Activated T-helper 17 cell treated with anti-CD3 and anti-CD28 coated beads, Interleukin-2, amount 50 U/mL, for 72 hours (primary cell): Measurements from ENCODE around the gene ZNF687. TPM values are rescaled to one million over a fixed set of nuclear protein-coding genes. Genes with fewer than 3 reads are reported as not detected.

Experiments
- ATAC-seq: fragments of 150-1000 bp; cut with Tn5 transposase; replicated peaks from 2 replicates; pipeline ENCODE4 v1.10.0; 2021; ENCODE audit warnings: mild to moderate bottlenecking, moderate library complexity
- H3K27ac Mint-ChIP-seq: one replicate; pipeline ENCODE4 v1.8.0; 2022; ENCODE audit warnings: mixed read lengths
- H3K27me3 Mint-ChIP-seq: one replicate; pipeline ENCODE4 v1.8.0; 2022; ENCODE audit warnings: mixed read lengths
- H3K36me3 Mint-ChIP-seq: one replicate; pipeline ENCODE4 v1.8.0; 2022; ENCODE audit warnings: low read depth, mild to moderate bottlenecking, mixed read lengths
- H3K4me1 Mint-ChIP-seq: one replicate; pipeline ENCODE4 v1.8.0; 2022; ENCODE audit warnings: mixed read lengths
- H3K4me3 Mint-ChIP-seq: one replicate; pipeline ENCODE4 v1.8.0; 2022; ENCODE audit warnings: mild to moderate bottlenecking, mixed read lengths
- H3K9me3 Mint-ChIP-seq: one replicate; pipeline ENCODE4 v1.8.0; 2022; ENCODE audit warnings: mixed read lengths
- total RNA-seq, 2 donors: library from RNA; stranded (reverse); gene quantifications; one replicate each; pipeline ENCODE4 v1.2.3, GENCODE V29; 2022

Gene ZNF687
- total RNA-seq = 10 to 100 TPM; 24.9 to 29.6 TPM

DNA sequence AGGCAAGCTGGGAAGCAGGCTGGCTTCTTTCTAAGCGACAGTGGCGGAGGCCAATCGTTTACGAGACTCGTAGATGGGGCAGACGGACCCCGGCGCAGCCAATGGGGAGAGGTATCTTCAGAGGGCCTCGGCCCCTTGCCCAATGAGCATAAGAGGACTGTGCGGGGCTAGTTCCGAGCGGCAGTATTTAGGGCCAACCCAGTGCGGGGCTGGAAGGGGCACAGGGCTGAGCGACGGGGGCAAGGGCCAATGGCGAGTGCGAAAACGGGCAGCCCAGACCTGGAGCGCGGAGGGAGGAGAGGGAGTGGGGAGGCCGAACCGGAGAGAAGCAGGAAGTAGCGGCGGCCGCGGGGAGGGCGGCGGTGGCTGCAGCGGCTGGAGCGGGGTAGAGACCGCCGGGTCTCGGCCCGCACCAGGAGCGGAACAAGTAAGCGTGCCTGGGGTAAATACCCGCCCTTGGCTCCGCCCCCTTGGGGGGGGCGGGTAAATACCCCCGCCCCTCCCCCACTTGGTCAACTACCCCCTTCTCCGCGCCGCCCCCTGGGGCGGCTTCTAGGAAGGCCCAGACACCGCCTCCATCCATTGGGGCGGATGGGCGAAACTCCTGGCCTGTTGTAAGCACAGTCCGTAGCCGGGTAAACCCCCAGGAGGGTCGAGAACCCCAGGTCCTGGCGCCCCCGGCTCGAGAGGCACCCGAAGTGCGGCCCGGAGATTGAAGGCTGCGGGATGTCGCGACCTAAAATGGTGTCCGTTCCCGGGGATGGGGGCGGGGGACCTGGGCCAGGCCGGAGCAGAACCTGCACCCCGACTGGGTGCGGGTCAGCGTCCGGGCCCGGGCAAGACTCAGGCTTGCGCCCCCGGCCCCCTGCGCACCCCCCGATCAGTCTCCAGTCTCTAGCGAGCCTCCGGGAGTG is at the start of gene ZNF687:
ZNF687 (plus strand) TSS at position 331 of the 914 bp plus-strand sequence. CDS start 3,993 bp downstream, outside the sequence.
- Mint-ChIP-seq H3K27me3 (no peaks in the 10 kb centered on the region), H3K27ac (peak within 1 kb of the TSS; percentile 98), H3K4me1 (peaks cover 21% of the 10 kb centered on the region), H3K36me3 (peaks cover 54% of the 10 kb centered on the region), H3K4me3 (peak within 1 kb of the TSS; percentile 98), H3K9me3 (no peaks in the 10 kb centered on the region)
- peak; percentile 91 for ATAC-seq

DNA sequence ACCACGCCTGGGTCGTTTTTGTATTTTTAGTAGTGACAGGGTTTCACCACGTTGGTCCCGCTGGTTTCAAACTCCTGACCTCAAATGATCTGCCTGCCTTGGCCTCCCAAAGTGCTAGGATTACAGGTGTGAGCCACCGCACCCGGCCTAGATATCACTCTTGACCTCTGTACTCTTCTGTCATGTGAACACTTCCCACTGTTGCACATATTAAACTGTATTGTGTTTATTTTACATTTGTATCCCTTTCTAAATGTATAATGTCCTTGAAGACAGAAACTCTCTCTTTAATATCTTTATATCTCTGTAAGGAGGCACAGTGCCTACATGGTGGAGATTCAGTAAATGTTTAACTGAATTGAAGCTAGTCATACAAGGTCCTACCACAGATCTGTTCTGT is 46.9 kb upstream of the ZNF687 start:
- no peaks in the 10 kb centered on the region for H3K27me3 Mint-ChIP-seq
- no peak overlapping the region for H3K4me3 Mint-ChIP-seq
- ATAC-seq = no peak
- H3K9me3 Mint-ChIP-seq = no peaks in the 10 kb centered on the region
- H3K4me1 Mint-ChIP-seq = peaks cover 5% of the 10 kb centered on the region
- H3K36me3 Mint-ChIP-seq = peaks cover 100% of the 10 kb centered on the region
- no peak overlapping the region for H3K27ac Mint-ChIP-seq

DNA sequence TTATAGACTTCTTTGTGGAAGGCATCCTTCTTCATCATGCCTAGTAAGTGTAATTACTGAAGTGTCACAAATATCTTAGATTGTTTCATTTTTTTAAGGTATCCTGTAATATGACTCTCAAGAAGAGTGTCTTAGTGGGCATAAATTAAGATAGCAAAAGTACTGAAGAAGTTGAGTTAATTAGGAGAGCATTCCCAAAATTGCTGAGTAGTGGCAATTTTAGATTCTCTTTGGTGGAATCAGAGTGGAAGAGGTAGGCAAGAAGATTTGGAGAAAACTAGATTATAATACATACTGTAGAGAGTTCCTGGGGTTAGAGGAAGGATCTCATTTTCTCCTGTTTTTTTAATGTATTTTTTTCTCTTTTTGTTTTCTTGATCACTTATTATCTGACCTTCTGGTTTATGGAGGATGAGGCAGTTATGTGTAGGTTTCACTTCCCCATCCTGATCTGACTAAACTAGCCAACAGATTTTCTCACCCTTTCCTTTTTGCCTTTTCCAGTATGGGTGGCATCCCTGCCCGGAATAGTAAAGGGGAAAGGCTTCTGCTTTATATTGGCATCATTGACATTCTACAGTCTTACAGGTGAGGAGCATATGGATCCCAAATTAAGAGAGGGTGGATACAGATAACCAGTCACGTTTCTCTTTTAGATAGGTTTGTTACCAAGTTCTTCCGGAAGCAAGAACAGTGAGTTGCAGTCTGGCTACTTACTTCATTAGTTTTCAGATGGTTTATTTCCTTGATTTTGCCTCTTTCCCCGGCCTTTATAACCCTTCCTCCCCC is 44.2 kb upstream of the ZNF687 start:
- ATAC-seq = no peak
- Mint-ChIP-seq H3K9me3 (no peaks in the 10 kb centered on the region), H3K27me3 (no peaks in the 10 kb centered on the region), H3K27ac (peak overlapping the region; percentile 48), H3K4me3 (no peak overlapping the region), H3K4me1 (peaks cover 5% of the 10 kb centered on the region), H3K36me3 (peaks cover 100% of the 10 kb centered on the region)

DNA sequence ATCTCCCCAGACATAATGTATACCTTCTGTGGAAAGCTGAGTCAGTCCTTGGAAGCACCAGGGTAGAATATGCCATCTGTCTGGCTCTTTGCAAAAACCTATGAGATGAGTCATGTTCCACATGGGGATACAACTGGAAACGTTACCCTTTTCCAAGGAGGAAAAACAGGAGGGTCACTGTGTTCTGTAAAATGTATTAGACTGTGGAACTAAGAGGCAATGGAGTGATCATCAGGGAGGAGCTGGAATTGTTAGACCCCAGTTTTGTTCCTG is 43.7 kb upstream of the ZNF687 start:
- H3K4me1 Mint-ChIP-seq = peaks cover 5% of the 10 kb centered on the region
- peaks cover 100% of the 10 kb centered on the region for H3K36me3 Mint-ChIP-seq

DNA sequence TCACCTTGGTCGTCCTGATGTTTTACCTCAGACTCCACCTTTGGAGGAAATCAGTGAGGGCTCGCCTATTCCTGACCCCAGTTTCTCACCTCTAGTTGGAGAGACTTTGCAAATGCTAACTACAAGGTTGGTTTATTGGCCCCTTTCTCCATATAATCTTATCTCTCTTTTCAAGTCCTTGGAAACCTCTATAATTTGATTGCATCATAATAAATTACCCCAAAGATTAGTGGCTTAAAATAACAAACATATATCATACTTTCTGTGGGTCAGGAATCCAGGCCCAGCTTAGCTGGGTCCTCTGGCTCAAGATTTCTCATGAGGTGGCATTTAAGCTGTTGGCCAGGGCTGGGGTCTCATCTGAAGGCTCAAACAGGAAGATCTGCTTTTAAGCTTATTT is 39.7 kb upstream of the ZNF687 start:
- ATAC-seq = no peak
- H3K9me3 Mint-ChIP-seq = no peaks in the 10 kb centered on the region
- H3K4me3 Mint-ChIP-seq = no peak overlapping the region
- H3K27me3 Mint-ChIP-seq = no peaks in the 10 kb centered on the region
- peak overlapping the region; percentile 65 for H3K27ac Mint-ChIP-seq
- H3K36me3 Mint-ChIP-seq = peaks cover 100% of the 10 kb centered on the region
- H3K4me1 Mint-ChIP-seq = peaks cover 5% of the 10 kb centered on the region

More for the DNA sequence above, 43.7 kb upstream of the ZNF687 start:
- no peak overlapping the region for H3K4me3 Mint-ChIP-seq
- H3K9me3 Mint-ChIP-seq = no peaks in the 10 kb centered on the region
- no peak for ATAC-seq
- H3K27ac Mint-ChIP-seq = peak overlapping the region; percentile 48
- no peaks in the 10 kb centered on the region for H3K27me3 Mint-ChIP-seq

- H3K36me3 Mint-ChIP-seq = peaks cover 100% of the 10 kb centered on the region
- ATAC-seq = no peak
- H3K4me1 Mint-ChIP-seq = no peaks in the 10 kb centered on the region
- H3K27ac Mint-ChIP-seq = no peak overlapping the region
- H3K9me3 Mint-ChIP-seq = no peaks in the 10 kb centered on the region
- H3K4me3 Mint-ChIP-seq = no peak overlapping the region
- H3K27me3 Mint-ChIP-seq = no peaks in the 10 kb centered on the region
Measured at GRCh38 chr1:151243683-151244216, 38.3 kb upstream of the ZNF687 start.

DNA sequence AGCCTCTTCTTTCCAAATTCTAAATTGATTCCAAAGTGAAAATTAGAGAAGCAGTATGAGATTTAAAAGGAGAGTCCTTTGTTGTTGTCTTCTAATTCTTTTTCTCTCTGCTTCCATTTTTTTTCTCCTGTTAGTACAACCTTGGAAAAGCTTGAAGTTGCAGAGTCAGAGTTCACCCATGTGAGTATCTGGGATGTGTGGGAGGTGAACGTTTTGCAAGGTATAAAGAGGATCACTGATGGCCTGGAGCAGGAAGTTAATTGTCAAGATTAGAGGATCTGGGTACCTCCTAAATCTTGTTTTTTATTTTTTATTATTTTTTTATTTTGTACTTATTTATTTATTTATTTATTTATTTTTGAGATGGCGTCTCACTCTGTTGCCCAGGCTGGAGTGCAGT is 35.3 kb upstream of the ZNF687 start:
- Mint-ChIP-seq H3K36me3 (peaks cover 87% of the 10 kb centered on the region), H3K27ac (no peak overlapping the region), H3K9me3 (no peaks in the 10 kb centered on the region), H3K4me3 (no peak overlapping the region), H3K27me3 (no peaks in the 10 kb centered on the region), H3K4me1 (no peaks in the 10 kb centered on the region)
- no peak for ATAC-seq

DNA sequence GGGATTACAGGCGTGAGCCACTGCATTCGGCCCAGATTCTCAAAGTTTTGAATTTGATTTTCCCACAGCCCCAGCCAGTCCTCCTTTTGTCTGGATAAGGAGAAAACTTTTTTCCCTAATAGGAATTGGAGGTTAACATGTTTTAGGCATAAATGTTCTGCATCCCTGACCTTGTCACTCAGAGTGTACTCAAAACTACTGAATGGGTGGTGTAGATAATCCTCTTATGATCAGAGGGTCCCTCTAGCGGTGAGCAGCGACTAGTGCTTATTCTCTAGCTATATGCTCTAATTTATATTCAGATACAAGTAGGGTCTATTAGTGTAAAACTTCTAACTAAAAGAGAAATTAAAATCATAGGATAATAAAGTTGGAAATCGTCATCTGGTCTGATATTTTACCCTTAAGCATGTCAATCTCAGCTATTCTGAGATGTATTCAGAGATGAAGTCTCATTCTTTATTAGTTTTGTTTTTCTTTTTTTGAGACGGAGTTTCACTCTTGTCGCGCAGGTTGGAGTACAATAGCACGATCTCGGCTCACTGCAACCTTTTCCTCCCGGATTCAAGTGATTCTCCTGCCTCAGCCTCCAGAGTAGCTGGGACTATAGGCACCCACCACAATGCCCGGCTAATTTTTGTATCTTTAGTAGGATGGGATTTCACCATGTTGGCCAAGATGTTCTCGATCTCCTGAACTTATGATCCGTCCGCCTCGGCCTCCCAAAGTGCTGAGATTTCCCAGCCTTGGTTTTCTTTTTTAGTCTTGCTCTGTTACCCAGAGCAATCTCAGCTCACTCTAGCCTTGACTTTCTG is 30.2 kb upstream of the ZNF687 start:
- no peaks in the 10 kb centered on the region for H3K9me3 Mint-ChIP-seq
- peaks cover 10% of the 10 kb centered on the region for H3K4me1 Mint-ChIP-seq
- peaks cover 59% of the 10 kb centered on the region for H3K36me3 Mint-ChIP-seq
- ATAC-seq = peak; percentile 39
- H3K27me3 Mint-ChIP-seq = no peaks in the 10 kb centered on the region
- H3K4me3 Mint-ChIP-seq = no peak overlapping the region
- H3K27ac Mint-ChIP-seq = no peak overlapping the region

DNA sequence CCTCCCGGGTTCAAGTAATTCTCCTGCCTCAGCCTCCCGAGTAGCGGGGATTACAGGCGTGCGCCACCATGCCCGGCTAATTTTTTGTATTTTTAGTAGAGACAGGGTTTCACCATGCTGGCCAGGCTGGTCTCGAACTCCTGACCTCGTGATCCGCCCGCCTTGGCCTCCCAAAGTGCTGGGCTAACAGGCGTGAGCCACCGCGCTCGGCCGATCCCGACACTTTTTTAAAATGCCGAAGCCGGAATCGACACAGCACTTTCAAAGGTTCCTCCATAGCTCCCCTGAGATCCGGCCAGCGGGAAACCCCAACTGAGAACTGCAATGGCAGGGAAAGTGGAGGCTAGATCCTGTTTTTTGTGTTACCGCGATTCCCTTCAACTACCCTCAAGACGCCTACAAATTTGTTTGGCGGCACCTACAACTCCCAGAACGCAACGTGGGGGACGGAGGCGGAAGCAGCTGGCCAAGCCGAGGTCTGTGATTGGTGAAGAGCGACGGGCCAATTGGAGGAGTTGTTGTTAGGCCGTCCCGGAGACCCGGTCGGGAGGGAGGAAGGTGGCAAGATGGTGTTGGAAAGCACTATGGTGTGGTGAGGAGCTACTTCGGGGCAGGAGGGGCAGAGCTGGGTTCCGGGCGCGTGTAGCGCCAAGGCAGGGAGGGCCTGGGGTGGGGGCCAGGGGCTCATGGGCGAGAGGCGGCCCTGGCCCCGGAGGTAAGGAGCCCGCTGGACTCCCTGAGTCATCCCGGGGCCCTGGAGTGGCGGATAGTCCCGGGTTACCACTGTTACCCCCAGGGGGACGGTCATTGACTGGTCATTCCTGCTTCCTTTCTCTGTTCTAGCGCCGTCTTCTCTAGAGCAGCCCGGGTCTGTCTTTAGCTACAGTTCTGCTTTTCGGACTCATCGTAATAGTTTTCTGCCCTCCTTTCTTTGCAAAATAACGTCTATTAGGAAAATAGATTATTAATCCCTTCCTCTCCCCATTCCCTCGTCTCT is 27.6 kb upstream of the ZNF687 start, which contains the start of gene PSMD4:
PSMD4 (plus strand) TSS at position 518 of the 997 bp plus-strand sequence; CDS start at position 567, 49 bp downstream.
- Mint-ChIP-seq H3K4me3 (peak within 1 kb of the TSS; percentile 98), H3K27me3 (no peaks in the 10 kb centered on the region), H3K36me3 (peaks cover 55% of the 10 kb centered on the region), H3K27ac (peak within 1 kb of the TSS; percentile 97), H3K4me1 (peaks cover 20% of the 10 kb centered on the region), H3K9me3 (no peaks in the 10 kb centered on the region)
- peak; percentile 96 for ATAC-seq

DNA sequence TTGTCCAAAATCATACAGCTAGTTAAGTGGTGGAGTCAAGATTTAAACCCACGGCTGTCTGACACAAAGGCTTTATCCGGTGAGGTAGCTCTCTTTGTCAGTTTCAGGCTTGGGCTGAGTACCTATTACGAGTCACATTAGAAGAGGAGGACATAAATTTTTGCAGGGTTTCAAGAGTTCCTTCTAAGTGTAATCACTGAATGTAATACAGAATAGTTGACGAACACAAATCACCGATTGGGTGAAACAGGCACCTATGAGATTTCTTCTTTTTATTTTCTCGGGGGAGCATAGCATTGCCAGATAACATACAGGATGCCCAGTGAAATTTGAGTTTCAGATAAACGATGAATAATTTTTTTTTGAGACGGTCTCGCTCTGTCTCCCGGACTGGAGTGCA is 26.7 kb upstream of the ZNF687 start:
- peak overlapping the region; percentile 98 for H3K4me3 Mint-ChIP-seq
- H3K9me3 Mint-ChIP-seq = no peaks in the 10 kb centered on the region
- no peaks in the 10 kb centered on the region for H3K27me3 Mint-ChIP-seq
- peaks cover 20% of the 10 kb centered on the region for H3K4me1 Mint-ChIP-seq
- peak overlapping the region; percentile 97 for H3K27ac Mint-ChIP-seq
- peaks cover 52% of the 10 kb centered on the region for H3K36me3 Mint-ChIP-seq
- peak; percentile 14 for ATAC-seq

- peaks cover 81% of the 10 kb centered on the region for H3K36me3 Mint-ChIP-seq
- H3K4me1 Mint-ChIP-seq = peaks cover 20% of the 10 kb centered on the region
- H3K9me3 Mint-ChIP-seq = no peaks in the 10 kb centered on the region
- ATAC-seq = no peak
- H3K4me3 Mint-ChIP-seq = no peak overlapping the region
- H3K27ac Mint-ChIP-seq = no peak overlapping the region
- H3K27me3 Mint-ChIP-seq = no peaks in the 10 kb centered on the region
Measured at GRCh38 chr1:151259351-151259750, 22.7 kb upstream of the ZNF687 start.

GRCh38 chr1:151265446-151266236 is 16.5 kb upstream of the ZNF687 start:
- Mint-ChIP-seq H3K4me3 (no peak overlapping the region), H3K4me1 (no peaks in the 10 kb centered on the region), H3K27ac (peak overlapping the region; percentile 62), H3K36me3 (peaks cover 92% of the 10 kb centered on the region), H3K9me3 (no peaks in the 10 kb centered on the region), H3K27me3 (no peaks in the 10 kb centered on the region)
- ATAC-seq = no peak
